Vagina (tissue), 2 donors: ENCODE results near the gene KIAA0232. TPM values are rescaled to one million over a fixed set of nuclear protein-coding genes. Genes with fewer than 3 reads are reported as not detected.

Experiments
- DNase-seq, 2 donors: peaks; one replicate each; pipeline ENCODE4 v3.0.0-alpha.2; 2017; ENCODE audit errors: extremely low spot score in 2 of 2
- H3K27ac ChIP-seq: fragments of 200-600 bp; sonication (generic); one replicate; pipeline ENCODE4 v1.5.1; 2019
- H3K27me3 ChIP-seq: fragments of 200-600 bp; sonication (generic); one replicate; pipeline ENCODE4 v1.5.1; 2019
- H3K36me3 ChIP-seq, 2 donors: fragments of 200-600 bp; sonication (generic); one replicate each; pipeline ENCODE4 v1.5.1; 2017 to 2019
- H3K4me1 ChIP-seq: fragments of 200-600 bp; sonication (generic); one replicate; pipeline ENCODE4 v1.5.1; 2019
- H3K4me3 ChIP-seq, 2 donors: fragments of 200-600 bp; sonication (generic); 1 replicate in 1 of 2; 2 replicates in 1 of 2; pipeline ENCODE4 v1.5.1; 2016 to 2019
- H3K9me3 ChIP-seq: fragments of 200-600 bp; sonication (generic); one replicate; pipeline ENCODE4 v1.5.1; 2019
- CTCF ChIP-seq, 3 experiments: fragments of 450-650 bp in 2 of 3; fragments of 200-600 bp in 1 of 3; sonication (generic) in 1 of 3; IDR thresholded peaks; one replicate each; pipeline ENCODE4 v1.5.1; 2017 to 2019; ENCODE audit warnings: antibody characterized with exemption in 3 of 3, mild to moderate bottlenecking in 2 of 3, moderate library complexity in 2 of 3
- POLR2A ChIP-seq, 2 donors: fragments of 450-650 bp; IDR thresholded peaks; one replicate each; pipeline ENCODE4 v1.6.1; 2017; ENCODE audit warnings: antibody characterized with exemption in 2 of 2, mild to moderate bottlenecking in 2 of 2, moderate library complexity in 2 of 2
- POLR2AphosphoS5 ChIP-seq, 2 donors: sonication (generic); formaldehyde crosslinking; IDR thresholded peaks; one replicate each; pipeline ENCODE4 v1.9.0; 2017; ENCODE audit warnings: antibody characterized with exemption in 2 of 2, mild to moderate bottlenecking in 2 of 2, low read depth in 1 of 2; ENCODE audit not compliant: insufficient read depth in 1 of 2
- intact Hi-C: fragments of 100-400 bp; cut with DNase I; formaldehyde crosslinking; loops from one replicate; pipeline ENCODE4 v1.15.1; 2023
- total RNA-seq: library from RNA; depleted of rRNA; stranded (reverse); fragments of >200 nt; gene quantifications from one replicate; pipeline ENCODE4 v1.2.3, GENCODE V29; 2016

Gene KIAA0232
- total RNA-seq, 1 donor from 2014 or later, result 29.0 TPM

- Histone ChIP-seq H3K4me3 (no peak overlapping the region), H3K9me3 (no peaks in the 10 kb centered on the region), H3K36me3 (peaks cover 0 to 7% of the 10 kb centered on the region in 2 donors), H3K27me3 (no peaks in the 10 kb centered on the region), H3K27ac (no peak overlapping the region), H3K4me1 (peaks cover 33% of the 10 kb centered on the region)
- intact Hi-C loops, result no loop called here
- no peak for DNase-seq
- TF ChIP-seq POLR2AphosphoS5 (IDR thresholded peaks at IDR 0.05; ENCODE audit: insufficient read depth in 1 of 2, low read depth in 1 of 2) (no peak), POLR2A (IDR thresholded peaks at IDR 0.05) (no peak), CTCF (IDR thresholded peaks at IDR 0.05) (no peak)
These were observed 142.9 kb downstream of the KIAA0232 start for GRCh38 chr4:6925357-6925836.

- Histone ChIP-seq H3K4me3 (no peak overlapping the region), H3K4me1 (peaks cover 33% of the 10 kb centered on the region), H3K27ac (no peak overlapping the region), H3K9me3 (no peaks in the 10 kb centered on the region), H3K36me3 (peaks cover 0 to 7% of the 10 kb centered on the region in 2 donors), H3K27me3 (no peaks in the 10 kb centered on the region)
- DNase-seq, result no peak
- intact Hi-C loops, result no loop called here
- TF ChIP-seq CTCF (IDR thresholded peaks at IDR 0.05) (no peak), POLR2A (IDR thresholded peaks at IDR 0.05) (no peak), POLR2AphosphoS5 (IDR thresholded peaks at IDR 0.05; ENCODE audit: insufficient read depth in 1 of 2, low read depth in 1 of 2) (no peak)
These were observed 143.6 kb downstream of the KIAA0232 start for GRCh38 chr4:6926081-6926480.

GRCh38 chr4:6926681-6927478 lies 144.4 kb downstream of the KIAA0232 start:
- Histone ChIP-seq H3K4me3 (no peak overlapping the region), H3K27ac (no peak overlapping the region), H3K36me3 (peaks cover 0 to 7% of the 10 kb centered on the region in 2 donors), H3K9me3 (no peaks in the 10 kb centered on the region), H3K27me3 (no peaks in the 10 kb centered on the region), H3K4me1 (peaks cover 33% of the 10 kb centered on the region)
- TF ChIP-seq POLR2AphosphoS5 (IDR thresholded peaks at IDR 0.05; ENCODE audit: insufficient read depth in 1 of 2, low read depth in 1 of 2) (peak in 1 of 2 donors; percentile 31), POLR2A (IDR thresholded peaks at IDR 0.05) (peak in 1 of 2 donors; percentile 11), CTCF (IDR thresholded peaks at IDR 0.05) (no peak)
- intact Hi-C loops, result no loop called here
- no peak for DNase-seq

GRCh38 chr4:6928081-6928480 lies 145.6 kb downstream of the KIAA0232 start:
- Histone ChIP-seq H3K4me3 (no peak overlapping the region), H3K36me3 (peaks cover 0 to 7% of the 10 kb centered on the region in 2 donors), H3K27ac (no peak overlapping the region), H3K9me3 (no peaks in the 10 kb centered on the region), H3K27me3 (no peaks in the 10 kb centered on the region), H3K4me1 (peaks cover 33% of the 10 kb centered on the region)
- intact Hi-C loops, result no loop called here
- DNase-seq, result no peak
- TF ChIP-seq POLR2A (IDR thresholded peaks at IDR 0.05) (no peak), CTCF (IDR thresholded peaks at IDR 0.05) (no peak), POLR2AphosphoS5 (IDR thresholded peaks at IDR 0.05; ENCODE audit: insufficient read depth in 1 of 2, low read depth in 1 of 2) (no peak)

GRCh38 chr4:6929339-6929811 lies 146.8 kb downstream of the KIAA0232 start:
- no peak for DNase-seq
- intact Hi-C loops, result no loop called here

More at GRCh38 chr4:6929339-6929811, 146.8 kb downstream of the KIAA0232 start:
- H3K36me3 ChIP-seq, result no peaks in the 10 kb centered on the region
- no peak for TF ChIP-seq POLR2A (IDR thresholded peaks at IDR 0.05)
- no peak for TF ChIP-seq POLR2AphosphoS5 (IDR thresholded peaks at IDR 0.05; ENCODE audit: insufficient read depth in 1 of 2, low read depth in 1 of 2)
- TF ChIP-seq CTCF (IDR thresholded peaks at IDR 0.05), result no peak
- H3K4me3 ChIP-seq, result no peak overlapping the region
- peaks cover 33% of the 10 kb centered on the region for H3K4me1 ChIP-seq
- H3K27ac ChIP-seq, result no peak overlapping the region
- H3K27me3 ChIP-seq, result no peaks in the 10 kb centered on the region
- no peaks in the 10 kb centered on the region for H3K9me3 ChIP-seq
